MCF 10A (cell line): ENCODE results near the gene ASH1L. TPM values are rescaled to one million over a fixed set of nuclear protein-coding genes. Genes with fewer than 3 reads are reported as not detected.

Experiments used
- BruUV-seq: library from RNA; stranded (reverse); fragments of 400-500 nt; replicated peaks from 2 replicates; lab custom pipeline; 2021; lab: Mats Ljungman, UMichigan
- CTCF ChIA-PET: fragments of 300-600 bp; sonication (Branson Sonifier 250); formaldehyde crosslinking; extraction: SDS; loops from one replicate; lab custom pipeline; 2021; ENCODE audit warnings: antibody characterized with exemption, inconsistent platforms; lab: Yijun Ruan, JAX
- POLR2A ChIA-PET: fragments of 300-600, 350-650 bp; sonication (Branson Sonifier 250); formaldehyde crosslinking; extraction: SDS; loops from one replicate; lab custom pipeline; 2020; ENCODE audit warnings: antibody characterized with exemption, inconsistent platforms; lab: Yijun Ruan, JAX
- DNase-seq: peaks from one replicate; pipeline ENCODE4 v3.0.0-alpha.2; 2018; ENCODE audit not compliant: unreplicated experiment
- H3K27ac Mint-ChIP-seq: one replicate; pipeline ENCODE4 v1.8.0; 2022; ENCODE audit warnings: mild to moderate bottlenecking, low read depth, mixed read lengths; ENCODE audit not compliant: unreplicated experiment
- H3K27me3 Mint-ChIP-seq: one replicate; pipeline ENCODE4 v1.8.0; 2022; ENCODE audit warnings: mixed read lengths; ENCODE audit not compliant: insufficient read depth, unreplicated experiment
- H3K36me3 Mint-ChIP-seq: one replicate; pipeline ENCODE4 v1.8.0; 2022; ENCODE audit warnings: mild to moderate bottlenecking, moderate library complexity, mixed read lengths; ENCODE audit not compliant: insufficient read depth, unreplicated experiment
- H3K4me1 Mint-ChIP-seq: one replicate; pipeline ENCODE4 v1.8.0; 2022; ENCODE audit warnings: mixed read lengths; ENCODE audit not compliant: insufficient read depth, unreplicated experiment
- H3K4me3 Mint-ChIP-seq: one replicate; pipeline ENCODE4 v1.8.0; 2022; ENCODE audit warnings: mild to moderate bottlenecking, moderate library complexity, mixed read lengths; ENCODE audit not compliant: unreplicated experiment
- H3K9me3 Mint-ChIP-seq: one replicate; pipeline ENCODE4 v1.8.0; 2022; ENCODE audit warnings: mixed read lengths; ENCODE audit not compliant: unreplicated experiment
- CTCF ChIP-seq: fragments of 200-600 bp; IDR thresholded peaks from one replicate; pipeline ENCODE4 v1.8.0; 2022; ENCODE audit warnings: antibody characterized with exemption, mild to moderate bottlenecking; ENCODE audit not compliant: unreplicated experiment
- intact Hi-C: fragments of 100-400 bp; cut with micrococcal nuclease; formaldehyde crosslinking; loops from 2 replicates; pipeline ENCODE4 v1.14.1; 2022
- total RNA-seq: library from RNA; stranded (reverse); gene quantifications from 2 replicates; pipeline ENCODE4 v1.2.3, GENCODE V29; 2022

ASH1L gene
- total RNA-seq, 1 experiment from 2014 or later = 59.1 TPM

GRCh38 chr1:155478270-155478852, 84.2 kb downstream of the ASH1L start:
- BruUV-seq = no TSS peak
- intact Hi-C loops = no loop called here
- ChIA-PET CTCF (interaction anchor here (0.5 to 0.6 kb wide), 2 partner anchors 57 to 186 kb away, joined by 3 read pairs; no protein-coding TSS in a partner anchor), POLR2A (interaction anchor here (0.6 to 3.0 kb wide), 3 partner anchors 12 to 392 kb away, joined by 3 to 13 read pairs (median 3); no protein-coding TSS in a partner anchor)
- Mint-ChIP-seq H3K4me1 (peaks cover 17% of the 10 kb centered on the region), H3K4me3 (no peak overlapping the region), H3K27me3 (no peaks in the 10 kb centered on the region), H3K36me3 (peaks cover 62% of the 10 kb centered on the region), H3K9me3 (no peaks in the 10 kb centered on the region), H3K27ac (no peak overlapping the region)
- TF ChIP-seq CTCF = no peak
- no peak for DNase-seq

- POLR2A ChIA-PET = no interaction called here
- no TSS peak for BruUV-seq
Observed at GRCh38 chr1:155474146-155474545, 88.5 kb downstream of the ASH1L start.

DNA sequence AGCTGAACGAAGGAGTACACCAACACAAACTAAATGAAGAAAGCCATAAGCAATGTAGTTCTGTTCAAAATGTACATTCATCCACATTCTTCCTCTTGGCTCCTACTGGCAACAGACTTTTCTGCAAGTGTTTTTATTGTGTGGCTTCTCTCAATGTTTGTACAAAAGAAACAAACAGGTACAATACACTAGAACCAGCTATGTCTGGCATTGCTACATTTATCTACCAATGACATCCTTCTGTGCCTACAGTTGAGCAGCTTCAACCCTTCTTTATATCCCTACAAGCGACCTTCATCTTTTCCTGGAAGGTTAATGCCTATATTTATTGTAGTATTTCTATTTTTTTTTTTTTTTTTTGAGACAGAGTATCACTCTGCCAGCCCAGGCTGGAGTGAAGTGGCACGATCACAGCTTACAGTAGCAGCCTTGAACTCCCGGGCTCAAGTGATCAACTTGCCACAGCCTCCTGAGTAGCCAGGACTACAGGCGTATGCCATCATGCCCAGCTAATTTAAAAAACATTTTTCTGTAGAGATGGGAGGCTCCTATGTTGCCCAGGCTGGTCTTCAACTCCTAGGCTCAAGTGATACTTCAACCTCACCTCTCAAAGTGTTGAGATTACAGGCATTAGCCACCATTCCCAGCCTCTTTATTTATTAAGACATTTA, 89.3 kb downstream of the ASH1L start:
- Mint-ChIP-seq H3K27me3 (no peaks in the 10 kb centered on the region), H3K27ac (no peak overlapping the region), H3K36me3 (peaks cover 49% of the 10 kb centered on the region), H3K4me3 (no peak overlapping the region), H3K9me3 (peaks cover 7% of the 10 kb centered on the region), H3K4me1 (peaks cover 5% of the 10 kb centered on the region)
- ChIA-PET CTCF (no interaction called here), POLR2A (interaction anchor here (0.7 to 1.1 kb wide), 3 partner anchors 13 to 90 kb away, joined by 3 read pairs; no protein-coding TSS in a partner anchor)
- DNase-seq = no peak
- TF ChIP-seq CTCF = no peak
- intact Hi-C loops = no loop called here
- BruUV-seq = no TSS peak

More at GRCh38 chr1:155474146-155474545, 88.5 kb downstream of the ASH1L start:
- Mint-ChIP-seq H3K4me3 (no peak overlapping the region), H3K4me1 (peaks cover 7% of the 10 kb centered on the region), H3K27ac (no peak overlapping the region), H3K27me3 (no peaks in the 10 kb centered on the region), H3K36me3 (peaks cover 58% of the 10 kb centered on the region), H3K9me3 (peaks cover 7% of the 10 kb centered on the region)
- CTCF ChIA-PET = no interaction called here
- TF ChIP-seq CTCF = no peak
- intact Hi-C loops = no loop called here
- no peak for DNase-seq

DNA sequence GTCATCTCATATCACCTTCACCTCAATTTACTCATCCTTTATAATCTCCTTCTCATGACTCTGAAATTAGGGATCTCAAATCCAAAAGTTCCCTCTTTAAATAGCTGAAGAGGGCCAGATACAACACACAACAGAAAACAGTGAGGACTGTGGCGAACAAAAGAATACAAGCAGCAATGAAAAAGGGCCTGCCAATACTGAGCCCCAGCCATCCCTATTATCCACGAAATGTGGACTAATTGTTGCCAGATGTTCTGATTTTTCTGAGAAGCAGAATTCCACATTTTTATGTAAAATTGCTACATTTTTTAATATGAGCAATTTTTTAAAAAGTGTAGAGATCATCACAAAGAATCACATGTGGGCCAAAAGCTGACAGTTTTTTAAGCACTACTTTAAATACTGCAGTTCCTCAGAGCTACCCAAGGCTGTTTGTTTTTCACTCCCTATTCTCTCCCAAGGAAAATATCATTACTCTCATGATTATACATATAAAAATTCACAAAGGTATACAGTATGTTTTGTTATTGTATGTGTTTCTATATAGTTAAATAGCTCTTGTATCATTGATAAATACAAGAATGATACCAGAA, 90.0 kb downstream of the ASH1L start:
- H3K4me1 Mint-ChIP-seq = peaks cover 5% of the 10 kb centered on the region
- H3K27me3 Mint-ChIP-seq = no peaks in the 10 kb centered on the region
- BruUV-seq = no TSS peak
- POLR2A ChIA-PET = interaction anchor here (0.7 to 2.3 kb wide), 4 partner anchors 10 to 91 kb away, joined by 3 to 6 read pairs (median 3); no protein-coding TSS in a partner anchor
- H3K9me3 Mint-ChIP-seq = peaks cover 7% of the 10 kb centered on the region
- H3K4me3 Mint-ChIP-seq = no peak overlapping the region
- H3K36me3 Mint-ChIP-seq = peaks cover 44% of the 10 kb centered on the region
- CTCF ChIA-PET = no interaction called here
- H3K27ac Mint-ChIP-seq = no peak overlapping the region
- DNase-seq = no peak
- no peak for TF ChIP-seq CTCF
- intact Hi-C loops = no loop called here
